ENCODE results near the gene SUGT1. TPM values are rescaled to one million over a fixed set of nuclear protein-coding genes. Genes with fewer than 3 reads are reported as not detected.
"Not testable (repeated sequence)": the region's sequence is repeated elsewhere in the genome, so short reads cannot be mapped to it uniquely, and the experiment has no call there.

The SUGT1 gene
- total RNA-seq, 1 donor from 2014 or later: 30.3 TPM

DNA sequence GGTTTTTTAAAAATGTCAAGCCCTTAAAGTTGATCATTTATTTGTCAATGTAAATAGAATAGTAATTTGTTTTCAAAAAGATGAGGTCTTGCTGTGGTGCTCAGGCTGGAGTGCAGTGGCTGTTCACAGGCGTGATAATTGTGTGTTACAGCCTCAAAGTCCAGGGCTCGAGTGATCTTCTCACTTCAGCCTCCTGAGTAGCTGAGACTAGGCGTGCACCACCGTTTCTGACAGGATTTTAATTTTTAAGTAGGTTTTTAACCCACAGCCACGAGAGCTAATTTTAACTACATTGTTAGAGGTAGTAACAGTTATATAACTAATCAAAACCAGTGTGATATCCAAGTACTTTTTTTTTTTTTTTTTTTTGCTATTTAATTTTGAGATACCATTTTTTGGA lies 43.9 kb downstream of the SUGT1 start:
- Histone ChIP-seq H3K4me1 (ENCODE audit: control insufficient read depth in 3 of 3, insufficient read depth in 3 of 3, low read length in 3 of 3) (no peaks in the 10 kb centered on the region), H3K36me3 (ENCODE audit: control insufficient read depth in 3 of 3, insufficient read depth in 3 of 3, low read length in 3 of 3) (peaks cover 2 to 8% (median 7%) of the 10 kb centered on the region in 3 donors)

DNA sequence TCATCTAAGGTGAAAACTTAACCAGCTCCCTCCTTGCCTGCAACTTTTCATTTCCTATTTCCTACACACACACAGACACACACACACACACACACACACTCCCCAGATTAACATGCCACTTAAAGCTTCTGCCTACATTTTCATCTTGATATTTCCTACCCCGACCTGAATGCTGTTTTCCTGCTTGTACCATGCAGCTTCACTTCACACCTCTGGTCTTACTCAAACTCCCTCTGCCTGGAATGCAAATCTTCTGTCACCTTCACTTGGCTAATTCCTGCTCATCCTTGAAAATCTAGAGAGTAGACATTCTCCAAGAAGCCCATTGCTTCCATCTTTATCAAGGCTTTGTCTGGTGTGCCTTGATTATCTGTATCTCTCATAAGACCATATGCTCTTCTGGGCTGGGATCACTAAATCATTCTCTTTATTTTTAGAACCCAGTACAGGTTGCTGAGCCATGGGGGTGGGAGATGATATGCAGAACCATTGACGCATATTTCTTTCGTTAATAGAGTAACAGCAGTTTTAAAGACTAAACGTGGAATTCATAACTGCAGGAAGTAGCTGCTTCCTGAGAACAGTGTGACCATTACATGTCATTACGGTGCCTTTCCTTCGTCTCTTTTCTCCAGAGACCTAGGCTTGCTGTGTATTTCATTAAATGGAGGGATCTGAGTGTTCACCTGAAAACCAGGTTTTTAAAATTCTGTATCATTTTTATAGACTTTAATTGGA lies 49.3 kb downstream of the SUGT1 start:
- H3K9me3 ChIP-seq (ENCODE audit: control insufficient read depth in 3 of 3, low read length in 3 of 3): no peaks in the 10 kb centered on the region
- peaks cover 2 to 7% (median 2%) of the 10 kb centered on the region in 3 donors for H3K36me3 ChIP-seq (ENCODE audit: control insufficient read depth in 3 of 3, insufficient read depth in 3 of 3, low read length in 3 of 3)
- H3K27me3 ChIP-seq (ENCODE audit: control insufficient read depth in 3 of 3, insufficient read depth in 3 of 3, low read length in 3 of 3): no peaks in the 10 kb centered on the region
- no peaks in the 10 kb centered on the region for H3K4me1 ChIP-seq (ENCODE audit: control insufficient read depth in 3 of 3, insufficient read depth in 3 of 3, low read length in 3 of 3)
- no peak overlapping the region for H3K4me3 ChIP-seq (ENCODE audit: low read length in 3 of 3)
- H3K27ac ChIP-seq (ENCODE audit: low read depth, low read length): no peak overlapping the region
- H3K9ac ChIP-seq (ENCODE audit: low read depth in 1 of 3, low read length in 3 of 3): no peak overlapping the region

More for the DNA sequence above, 43.9 kb downstream of the SUGT1 start:
- Histone ChIP-seq H3K27ac (ENCODE audit: low read depth, low read length) (no peak overlapping the region), H3K9ac (ENCODE audit: low read depth in 1 of 3, low read length in 3 of 3) (no peak overlapping the region), H3K27me3 (ENCODE audit: control insufficient read depth in 3 of 3, insufficient read depth in 3 of 3, low read length in 3 of 3) (no peaks in the 10 kb centered on the region), H3K9me3 (ENCODE audit: control insufficient read depth in 3 of 3, low read length in 3 of 3) (no peaks in the 10 kb centered on the region), H3K4me3 (ENCODE audit: low read length in 3 of 3) (no peak overlapping the region)

DNA sequence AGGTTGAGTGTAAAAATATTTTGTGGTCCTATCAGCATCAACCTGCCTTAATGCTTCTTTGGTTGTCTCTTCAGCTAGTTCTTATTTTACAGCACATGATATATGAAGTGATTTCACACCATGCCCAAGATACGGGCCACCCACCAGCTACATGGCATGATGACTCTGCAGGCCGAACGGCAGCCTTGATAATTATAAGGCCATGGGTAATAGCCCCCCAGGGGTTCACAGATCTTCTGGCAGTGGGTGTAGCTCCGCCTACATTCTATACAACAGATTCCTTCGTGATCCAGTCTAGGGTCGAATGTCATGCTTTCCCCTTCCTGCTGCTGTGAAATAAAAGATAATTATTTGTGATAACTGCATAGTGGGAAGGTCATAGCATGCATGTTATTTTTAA lies 50.8 kb downstream of the SUGT1 start:
- Histone ChIP-seq H3K4me3 (ENCODE audit: low read length in 3 of 3) (no peak overlapping the region), H3K9ac (ENCODE audit: low read depth in 1 of 3, low read length in 3 of 3) (no peak overlapping the region), H3K9me3 (ENCODE audit: control insufficient read depth in 3 of 3, low read length in 3 of 3) (no peaks in the 10 kb centered on the region), H3K4me1 (ENCODE audit: control insufficient read depth in 3 of 3, insufficient read depth in 3 of 3, low read length in 3 of 3) (no peaks in the 10 kb centered on the region), H3K27ac (ENCODE audit: low read depth, low read length) (no peak overlapping the region), H3K27me3 (ENCODE audit: control insufficient read depth in 3 of 3, insufficient read depth in 3 of 3, low read length in 3 of 3) (no peaks in the 10 kb centered on the region), H3K36me3 (ENCODE audit: control insufficient read depth in 3 of 3, insufficient read depth in 3 of 3, low read length in 3 of 3) (peaks cover 0 to 7% (median 0%) of the 10 kb centered on the region in 3 donors)

DNA sequence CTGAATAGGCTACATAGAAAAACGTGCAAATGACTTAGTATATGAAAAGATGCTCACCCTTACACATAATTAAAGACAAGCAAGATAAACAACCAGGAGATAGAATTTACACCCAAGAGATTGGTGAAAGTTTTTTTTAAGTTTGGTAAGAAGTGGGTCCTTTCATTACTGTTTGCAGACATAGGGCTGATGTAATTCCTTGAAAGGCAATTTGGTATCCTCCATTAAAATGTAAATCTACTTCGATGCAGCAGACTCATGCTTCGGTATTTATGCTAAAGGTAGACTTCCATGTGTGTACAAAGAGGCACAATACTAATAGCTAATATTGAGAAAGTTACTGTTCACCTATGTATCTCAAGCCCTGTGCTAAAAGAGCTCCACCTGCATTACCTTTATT lies 53.4 kb downstream of the SUGT1 start:
- peaks cover 0 to 4% (median 0%) of the 10 kb centered on the region in 3 donors for H3K36me3 ChIP-seq (ENCODE audit: control insufficient read depth in 3 of 3, insufficient read depth in 3 of 3, low read length in 3 of 3)
- H3K9me3 ChIP-seq (ENCODE audit: control insufficient read depth in 3 of 3, low read length in 3 of 3): no peaks in the 10 kb centered on the region
- H3K27me3 ChIP-seq (ENCODE audit: control insufficient read depth in 3 of 3, insufficient read depth in 3 of 3, low read length in 3 of 3): no peaks in the 10 kb centered on the region
- no peak overlapping the region for H3K4me3 ChIP-seq (ENCODE audit: low read length in 3 of 3)
- no peak overlapping the region for H3K27ac ChIP-seq (ENCODE audit: low read depth, low read length)
- H3K4me1 ChIP-seq (ENCODE audit: control insufficient read depth in 3 of 3, insufficient read depth in 3 of 3, low read length in 3 of 3): no peaks in the 10 kb centered on the region
- no peak overlapping the region for H3K9ac ChIP-seq (ENCODE audit: low read depth in 1 of 3, low read length in 3 of 3)

DNA sequence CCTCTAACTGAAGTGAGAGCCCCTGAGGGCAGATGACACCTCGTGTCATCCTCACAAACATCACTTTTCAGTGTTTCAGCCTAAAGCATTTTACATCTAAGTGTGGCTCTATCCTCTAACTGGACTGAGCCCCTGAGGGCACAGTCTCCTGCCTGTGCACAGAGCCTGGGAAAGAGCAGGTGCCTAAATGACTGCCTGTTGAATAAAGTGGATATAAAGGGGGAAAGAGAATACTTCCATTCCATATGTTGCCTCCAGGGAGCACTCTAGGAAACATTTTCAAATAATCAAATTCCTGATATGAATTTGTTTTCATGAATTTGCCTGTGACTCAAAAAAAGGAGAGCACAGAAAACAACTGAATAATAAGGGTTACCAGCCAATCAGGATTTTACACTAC lies 54.7 kb downstream of the SUGT1 start:
- Histone ChIP-seq H3K4me3 (ENCODE audit: low read length in 3 of 3) (no peak overlapping the region), H3K9ac (ENCODE audit: low read depth in 1 of 3, low read length in 3 of 3) (no peak overlapping the region), H3K36me3 (ENCODE audit: control insufficient read depth in 3 of 3, insufficient read depth in 3 of 3, low read length in 3 of 3) (peaks cover 0 to 3% (median 0%) of the 10 kb centered on the region in 3 donors), H3K4me1 (ENCODE audit: control insufficient read depth in 3 of 3, insufficient read depth in 3 of 3, low read length in 3 of 3) (no peaks in the 10 kb centered on the region), H3K9me3 (ENCODE audit: control insufficient read depth in 3 of 3, low read length in 3 of 3) (no peaks in the 10 kb centered on the region), H3K27me3 (ENCODE audit: control insufficient read depth in 3 of 3, insufficient read depth in 3 of 3, low read length in 3 of 3) (no peaks in the 10 kb centered on the region), H3K27ac (ENCODE audit: low read depth, low read length) (no peak overlapping the region)

DNA sequence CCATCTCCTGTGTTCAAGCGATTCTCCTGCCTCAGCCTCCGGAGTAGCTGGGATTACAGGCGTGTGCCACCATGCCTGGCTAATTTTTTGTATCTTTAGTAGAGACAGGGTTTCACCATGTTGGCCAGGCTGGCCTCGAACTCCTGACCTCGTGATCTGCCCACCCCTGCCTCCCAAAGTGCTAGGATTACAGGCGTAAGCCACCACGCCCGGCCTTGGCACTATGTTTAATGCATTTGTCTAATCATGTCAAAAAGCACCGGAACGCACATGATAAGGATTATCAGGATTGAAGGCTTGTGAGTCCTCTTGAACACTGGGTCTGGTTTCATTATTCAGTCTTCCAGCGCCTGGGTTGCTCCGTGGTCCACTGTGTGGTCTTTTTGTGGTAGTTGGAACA lies 55.6 kb downstream of the SUGT1 start:
- H3K36me3 ChIP-seq (ENCODE audit: control insufficient read depth in 3 of 3, insufficient read depth in 3 of 3, low read length in 3 of 3); H3K27me3 ChIP-seq (ENCODE audit: control insufficient read depth in 3 of 3, insufficient read depth in 3 of 3, low read length in 3 of 3); H3K27ac ChIP-seq (ENCODE audit: low read depth, low read length); H3K4me3 ChIP-seq (ENCODE audit: low read length in 3 of 3); H3K9me3 ChIP-seq (ENCODE audit: control insufficient read depth in 3 of 3, low read length in 3 of 3); H3K4me1 ChIP-seq (ENCODE audit: control insufficient read depth in 3 of 3, insufficient read depth in 3 of 3, low read length in 3 of 3); H3K9ac ChIP-seq (ENCODE audit: low read depth in 1 of 3, low read length in 3 of 3): not testable (repeated sequence)

DNA sequence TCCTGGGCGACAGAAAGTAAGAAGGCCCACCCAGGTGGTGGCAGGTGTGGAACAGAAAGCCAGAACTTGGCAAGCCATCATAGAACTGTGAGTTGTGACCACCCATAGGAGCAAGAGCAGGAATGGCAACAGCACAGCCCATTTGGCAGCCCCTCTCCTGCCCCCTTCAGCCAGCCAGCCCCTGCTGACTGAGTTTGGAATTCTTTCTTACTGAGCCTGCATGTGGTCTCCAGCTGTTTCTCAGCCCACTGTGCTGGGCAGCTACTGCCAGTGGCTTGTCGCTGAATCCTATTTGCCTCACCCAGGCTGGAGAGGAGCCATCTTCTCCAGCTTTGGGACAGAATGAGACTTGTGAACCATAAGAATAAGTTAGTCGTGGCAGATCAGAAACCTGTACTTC lies 58.6 kb downstream of the SUGT1 start:
- Histone ChIP-seq H3K4me1 (ENCODE audit: control insufficient read depth in 3 of 3, insufficient read depth in 3 of 3, low read length in 3 of 3) (no peaks in the 10 kb centered on the region), H3K27ac (ENCODE audit: low read depth, low read length) (no peak overlapping the region), H3K27me3 (ENCODE audit: control insufficient read depth in 3 of 3, insufficient read depth in 3 of 3, low read length in 3 of 3) (no peaks in the 10 kb centered on the region), H3K9me3 (ENCODE audit: control insufficient read depth in 3 of 3, low read length in 3 of 3) (no peaks in the 10 kb centered on the region), H3K9ac (ENCODE audit: low read depth in 1 of 3, low read length in 3 of 3) (no peak overlapping the region), H3K4me3 (ENCODE audit: low read length in 3 of 3) (no peak overlapping the region), H3K36me3 (ENCODE audit: control insufficient read depth in 3 of 3, insufficient read depth in 3 of 3, low read length in 3 of 3) (no peaks in the 10 kb centered on the region)

DNA sequence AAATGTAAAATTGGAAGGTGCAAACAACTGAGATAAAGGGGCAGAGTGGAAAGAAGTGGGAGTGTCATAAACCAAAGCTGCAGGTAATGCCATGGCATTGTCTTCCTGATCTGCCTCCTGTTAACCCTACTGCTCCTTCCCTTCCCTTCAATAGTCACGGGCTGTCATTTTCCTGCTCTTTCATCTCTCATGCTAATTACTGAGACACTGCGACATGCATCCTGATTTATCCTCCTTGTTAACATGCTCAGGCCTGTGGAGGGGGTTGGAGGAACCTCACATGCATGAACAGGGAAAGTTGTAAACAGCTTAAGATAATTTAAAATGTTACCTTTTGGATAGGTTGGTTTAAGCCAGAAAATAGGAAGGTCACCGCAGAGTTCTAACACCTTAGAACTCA lies 59.7 kb downstream of the SUGT1 start:
- no peaks in the 10 kb centered on the region for H3K4me1 ChIP-seq (ENCODE audit: control insufficient read depth in 3 of 3, insufficient read depth in 3 of 3, low read length in 3 of 3)
- H3K27ac ChIP-seq (ENCODE audit: low read depth, low read length): no peak overlapping the region
- H3K27me3 ChIP-seq (ENCODE audit: control insufficient read depth in 3 of 3, insufficient read depth in 3 of 3, low read length in 3 of 3): no peaks in the 10 kb centered on the region
- H3K4me3 ChIP-seq (ENCODE audit: low read length in 3 of 3): no peak overlapping the region
- no peaks in the 10 kb centered on the region for H3K36me3 ChIP-seq (ENCODE audit: control insufficient read depth in 3 of 3, insufficient read depth in 3 of 3, low read length in 3 of 3)
- H3K9ac ChIP-seq (ENCODE audit: low read depth in 1 of 3, low read length in 3 of 3): no peak overlapping the region
- no peaks in the 10 kb centered on the region for H3K9me3 ChIP-seq (ENCODE audit: control insufficient read depth in 3 of 3, low read length in 3 of 3)

DNA sequence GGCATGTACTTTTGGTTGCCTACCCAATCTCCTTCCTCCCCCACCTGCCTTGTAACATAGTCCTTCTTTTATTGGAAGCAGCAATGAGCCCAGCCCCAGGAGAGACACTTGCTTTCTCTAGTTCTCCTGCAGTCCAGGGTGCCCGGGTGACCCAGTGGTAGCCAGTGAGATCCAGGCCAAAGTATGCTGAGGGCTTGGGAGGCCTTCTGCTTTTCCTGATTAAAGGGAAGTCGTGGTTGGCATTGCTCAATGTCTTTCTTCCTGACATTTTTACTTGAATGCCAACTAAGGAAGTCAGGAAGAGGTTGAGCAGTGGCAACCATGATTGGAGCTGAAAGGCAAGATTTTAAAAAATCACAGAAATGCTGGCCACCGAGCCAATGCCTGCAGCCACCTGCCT lies 61.3 kb downstream of the SUGT1 start:
- Histone ChIP-seq H3K4me1 (ENCODE audit: control insufficient read depth in 3 of 3, insufficient read depth in 3 of 3, low read length in 3 of 3) (no peaks in the 10 kb centered on the region), H3K4me3 (ENCODE audit: low read length in 3 of 3) (no peak overlapping the region), H3K9ac (ENCODE audit: low read depth in 1 of 3, low read length in 3 of 3) (no peak overlapping the region), H3K27ac (ENCODE audit: low read depth, low read length) (no peak overlapping the region), H3K9me3 (ENCODE audit: control insufficient read depth in 3 of 3, low read length in 3 of 3) (no peaks in the 10 kb centered on the region), H3K27me3 (ENCODE audit: control insufficient read depth in 3 of 3, insufficient read depth in 3 of 3, low read length in 3 of 3) (no peaks in the 10 kb centered on the region), H3K36me3 (ENCODE audit: control insufficient read depth in 3 of 3, insufficient read depth in 3 of 3, low read length in 3 of 3) (no peaks in the 10 kb centered on the region)

DNA sequence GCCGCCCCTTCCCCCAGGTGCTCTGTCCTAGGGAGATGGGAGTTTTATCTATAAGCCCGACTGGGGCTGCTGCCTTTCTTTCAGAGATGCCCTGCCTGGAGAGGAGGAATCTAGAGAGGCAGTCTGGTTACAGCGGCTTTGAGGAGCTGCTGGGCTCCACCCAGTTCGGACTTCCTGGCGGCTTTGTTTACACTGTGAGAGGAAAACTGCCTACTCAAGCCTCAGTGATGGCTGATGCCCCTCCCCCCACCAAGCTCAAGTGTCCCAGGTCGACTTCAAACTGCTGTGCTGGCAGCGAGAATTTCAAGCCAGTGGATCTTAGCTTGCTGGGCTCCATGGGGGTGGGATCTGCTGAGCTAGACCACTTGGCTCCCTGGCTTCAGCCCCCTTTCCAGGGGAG lies 68.3 kb downstream of the SUGT1 start:
- not testable (repeated sequence) for H3K4me3 ChIP-seq (ENCODE audit: low read length in 3 of 3); H3K9ac ChIP-seq (ENCODE audit: low read depth in 1 of 3, low read length in 3 of 3); H3K27me3 ChIP-seq (ENCODE audit: control insufficient read depth in 3 of 3, insufficient read depth in 3 of 3, low read length in 3 of 3); H3K9me3 ChIP-seq (ENCODE audit: control insufficient read depth in 3 of 3, low read length in 3 of 3); H3K27ac ChIP-seq (ENCODE audit: low read depth, low read length); H3K36me3 ChIP-seq (ENCODE audit: control insufficient read depth in 3 of 3, insufficient read depth in 3 of 3, low read length in 3 of 3); H3K4me1 ChIP-seq (ENCODE audit: control insufficient read depth in 3 of 3, insufficient read depth in 3 of 3, low read length in 3 of 3)

All from skeletal muscle tissue (tissue), 4 donors.